K562 (cell line): ENCODE measurements around the gene LANCL3. TPM values are rescaled to one million over a fixed set of nuclear protein-coding genes. Genes with fewer than 3 reads are reported as not detected.

Experiments used
- ATAC-seq: fragments of 200-7000 bp; cut with Tn5 transposase; 3 replicates; pipeline ENCODE4 v1.9.1; 2020; ENCODE audit warnings: moderate library complexity
- BruUV-seq: library from RNA; stranded (reverse); fragments of 400-500 nt; replicated peaks from 2 replicates; lab custom pipeline; 2021; lab: Mats Ljungman, UMichigan
- CTCF ChIA-PET: fragments of 300-600 bp; formaldehyde crosslinking; extraction: SDS; loops from one replicate; lab custom pipeline; 2021; ENCODE audit warnings: low intra/inter-chr PET ratio; lab: Yijun Ruan, JAX
- POLR2A ChIA-PET: fragments of 300-600, 350-650 bp; sonication (Branson Sonifier 250); formaldehyde crosslinking; extraction: SDS; loops from one replicate; lab custom pipeline; 2021; ENCODE audit warnings: antibody characterized with exemption, inconsistent platforms; lab: Yijun Ruan, JAX
- DNase-seq, 4 experiments: peaks; one replicate each; pipeline versions ENCODE4 v3.0.0 to v3.0.0-alpha.2; 2011 to 2018; ENCODE audit warnings: low spot score in 3 of 4, mixed read lengths in 3 of 4; ENCODE audit errors: extremely low read depth in 1 of 4
- FAIRE-seq: peaks from 2 replicates; lab custom pipeline; 2011; peaks lifted over from hg19 to GRCh38; lab: Jason Lieb, UNC
- H2AFZ ChIP-seq: 2 replicates; pipeline ENCODE4 v1.6.0; 2011; ENCODE audit warnings: low read depth, low read length, control low read depth, inconsistent platforms
- H3K27ac ChIP-seq: fragments of 200-600 bp; 3 replicates; pipeline ENCODE4 v1.8.0; 2011; ENCODE audit warnings: low read depth, mild to moderate bottlenecking, control low read depth, inconsistent platforms, low read length, moderate library complexity, mixed read lengths; ENCODE audit errors: extremely low read depth
- H3K27me3 ChIP-seq, 2 experiments: fragments of 300-600 bp in 1 of 2; 2 replicates in 1 of 2; 3 replicates in 1 of 2; pipeline versions ENCODE4 v1.6.0 to v1.8.0; 2011; ENCODE audit warnings: inconsistent platforms in 2 of 2, low read length in 2 of 2, mild to moderate bottlenecking in 1 of 2, mixed read lengths in 1 of 2, moderate library complexity in 1 of 2; ENCODE audit not compliant: control insufficient read depth in 2 of 2, insufficient read depth in 2 of 2
- H3K36me3 ChIP-seq: fragments of 300-600 bp; 3 replicates; pipeline ENCODE4 v1.8.0; 2011; ENCODE audit warnings: mild to moderate bottlenecking, low read length, inconsistent platforms; ENCODE audit not compliant: control insufficient read depth, insufficient read depth
- H3K4me1 ChIP-seq, 2 experiments: fragments of 200-600 bp in 1 of 2; replicated peaks in 1 of 2; 2 replicates in 1 of 2; 3 replicates in 1 of 2; pipeline versions ENCODE4 v1.5.1 to v1.8.0; 2011; ENCODE audit warnings: inconsistent platforms in 2 of 2, low read length in 2 of 2, mild to moderate bottlenecking in 1 of 2, mixed read lengths in 1 of 2, moderate library complexity in 1 of 2; ENCODE audit not compliant: control insufficient read depth in 2 of 2, insufficient read depth in 2 of 2
- H3K4me2 ChIP-seq: 2 replicates; pipeline ENCODE4 v1.6.1; 2011; ENCODE audit warnings: low read length, control low read depth, inconsistent platforms, mixed read lengths; ENCODE audit not compliant: insufficient read depth
- H3K4me3 ChIP-seq: fragments of 200-600 bp; sonication (generic), shearing (Covaris generic); 2 replicates; pipeline ENCODE4 v1.5.1; 2016; ENCODE audit warnings: control low read depth, inconsistent platforms
- H3K79me2 ChIP-seq: fragments of 200-600 bp; 3 replicates; pipeline ENCODE4 v1.8.0; 2011; ENCODE audit warnings: low read length, inconsistent platforms; ENCODE audit not compliant: control insufficient read depth, insufficient read depth
- H3K9ac ChIP-seq, 2 experiments: 2 replicates each; pipeline versions ENCODE4 v1.6.0 to v1.6.1; 2011; ENCODE audit warnings: low read depth in 2 of 2, low read length in 2 of 2, control low read depth in 1 of 2, inconsistent platforms in 1 of 2, mild to moderate bottlenecking in 1 of 2, mixed read lengths in 1 of 2; ENCODE audit not compliant: insufficient read depth in 1 of 2
- H3K9me1 ChIP-seq: one replicate; pipeline ENCODE4 v1.6.0; 2011; ENCODE audit warnings: inconsistent platforms, mild to moderate bottlenecking, low read length, moderate library complexity; ENCODE audit not compliant: control insufficient read depth, insufficient read depth
- H3K9me3 ChIP-seq: replicated peaks from 2 replicates; pipeline ENCODE4 v1.5.1; 2011; ENCODE audit warnings: low read depth, low read length, inconsistent platforms; ENCODE audit not compliant: control insufficient read depth, insufficient read depth
- H4K20me1 ChIP-seq: replicated peaks from 2 replicates; pipeline ENCODE4 v1.6.1; 2011; ENCODE audit warnings: low read length, inconsistent platforms, mixed read lengths; ENCODE audit not compliant: control insufficient read depth, insufficient read depth
- ARID1B ChIP-seq: fragments of 450-650 bp; IDR thresholded peaks from 2 replicates; pipeline ENCODE4 v1.6.1; 2016; ENCODE audit warnings: antibody characterized with exemption, mild to moderate bottlenecking, inconsistent platforms
- CBFA2T2 ChIP-seq: fragments of 450-650 bp; conservative IDR thresholded peaks from 2 replicates; pipeline ENCODE4 v1.6.1; 2017; ENCODE audit warnings: mild to moderate bottlenecking
- CBFA2T3 ChIP-seq: fragments of 450-650 bp; IDR thresholded peaks from 2 replicates; pipeline ENCODE4 v1.6.1; 2017
- WGBS: fragments of 100-300 bp; shearing (Covaris generic); methylation state at CpG from one replicate; pipeline ENCODE4 v1.1.6; 2016; ENCODE audit warnings: low coverage, mixed read lengths; ENCODE audit not compliant: insufficient coverage; ENCODE audit errors: missing lambda C conversion rate; 5-methylcytosine and 5-hydroxymethylcytosine counted together
- in situ Hi-C: fragments of 300-500 bp; cut with MboI; formaldehyde crosslinking; loops from 4 replicates; pipeline ENCODE4 v1.15.0; 2018; ENCODE audit warnings: inconsistent platforms, mixed read lengths
- intact Hi-C: fragments of 100-400 bp; cut with micrococcal nuclease; formaldehyde crosslinking; loops from 2 replicates; pipeline ENCODE4 v1.14.2; 2022
- polyA plus RNA-seq, 8 experiments: library from polyadenylated mRNA; depleted of rRNA in 4 of 8; stranded (reverse) in 5 of 8; unstranded in 3 of 8; fragments of >200 nt; fragmentation: Nextera tagmentation in 2 of 8; fragmentation: Illumina TruSeq in 1 of 8; extraction: Ambion mirVana in 2 of 8; extraction: Trizol in 1 of 8; gene quantifications; 2 replicates each; pipeline versions ENCODE4 v1.2.1 to v1.2.3, GENCODE V29; 2011 to 2014; ENCODE audit warnings: inconsistent platforms in 1 of 8, missing spikeins in 1 of 8
- total RNA-seq, 7 experiments: library from RNA; depleted of rRNA in 6 of 7; stranded (reverse); fragments of >200 nt in 6 of 7; fragmentation: Illumina TruSeq in 2 of 7; extraction: Trizol in 2 of 7; gene quantifications; 2 replicates each; pipeline versions ENCODE4 v1.2.1 to v1.2.3, GENCODE V29; 2011 to 2021; ENCODE audit warnings: low replicate concordance in 1 of 7
- TF ChIP-seq, protein P1 (sequence below): fragments of 450-650 bp; IDR thresholded peaks from 2 replicates; pipeline ENCODE4 v1.6.1; 2017; ENCODE audit warnings: mild to moderate bottlenecking, moderate library complexity
- TF ChIP-seq, protein P2 (sequence below), 2 experiments: fragments of 450-650 bp; IDR thresholded peaks; 2 replicates each; pipeline ENCODE4 v1.6.1; 2016

LANCL3 gene
- total and polyA plus RNA-seq, 9 of the 15 experiments (the other 6 are each of a cell fraction or from before 2014, with no cell fraction given): 0.41 to 1.5 (median 0.58) TPM

DNA sequence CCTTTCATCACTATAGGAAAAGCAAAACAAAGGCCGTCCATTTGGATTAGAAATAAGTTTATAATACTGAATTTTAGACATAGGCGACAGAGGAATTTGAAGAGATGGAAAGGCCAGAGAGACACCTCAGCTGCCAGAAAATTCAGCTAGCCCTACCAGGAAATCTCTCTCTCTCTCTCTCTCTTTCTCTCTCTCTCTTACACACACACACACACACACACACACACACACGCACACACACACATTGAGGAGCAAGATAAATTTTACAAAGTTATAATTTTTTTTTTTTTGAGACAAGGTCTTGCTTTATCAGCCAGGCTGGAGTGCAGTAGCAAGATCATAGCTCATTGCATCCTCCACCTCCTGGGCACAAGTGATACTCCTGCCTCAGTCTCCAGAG lies 115.5 kb downstream of the LANCL3 start:
- no peak for FAIRE-seq
- Histone ChIP-seq H3K27me3 (no peaks in the 10 kb centered on the region), H4K20me1 (no peaks in the 10 kb centered on the region), H3K9me3 (no peaks in the 10 kb centered on the region), H3K9ac (peak overlapping the region in 1 of 2 experiments; percentile 80; a peak in 2 of 4 replicates), H3K4me1 (peaks cover 10 to 27% of the 10 kb centered on the region in 2 experiments; a peak in 4 of 5 replicates), H3K27ac (peak overlapping the region; percentile 90), H3K9me1 (no peaks in the 10 kb centered on the region), H3K36me3 (no peaks in the 10 kb centered on the region; the same call in 2 of the 3 replicates), H3K4me3 (peak overlapping the region; percentile 54), H3K79me2 (peaks cover 57% of the 10 kb centered on the region), H3K4me2 (peak overlapping the region; percentile 86), H2AFZ (no peak overlapping the region)
- CTCF ChIA-PET: no interaction called here
- in situ Hi-C loops: no loop called here
- intact Hi-C loops: loop anchor here (5.0 kb wide), 1 partner anchor 115 kb away; the partner anchor contains the start of gene LANCL3
- ATAC-seq: 0 out of 3 replicates have a peak, but pooled peaks have one; percentile 4
- BruUV-seq: no TSS peak
- WGBS: 5% methylated on average over 2 of the region's 3 CpGs
- DNase-seq: no peak
- TF ChIP-seq CBFA2T3: peak; percentile 28
- peak; percentile 33; the same call in 1 of the 2 replicates for TF ChIP-seq ARID1B
- 0 out of 2 replicates have a peak, but pooled peaks have one; percentile 4 for TF ChIP-seq CBFA2T2
- TF ChIP-seq, protein P1, sequence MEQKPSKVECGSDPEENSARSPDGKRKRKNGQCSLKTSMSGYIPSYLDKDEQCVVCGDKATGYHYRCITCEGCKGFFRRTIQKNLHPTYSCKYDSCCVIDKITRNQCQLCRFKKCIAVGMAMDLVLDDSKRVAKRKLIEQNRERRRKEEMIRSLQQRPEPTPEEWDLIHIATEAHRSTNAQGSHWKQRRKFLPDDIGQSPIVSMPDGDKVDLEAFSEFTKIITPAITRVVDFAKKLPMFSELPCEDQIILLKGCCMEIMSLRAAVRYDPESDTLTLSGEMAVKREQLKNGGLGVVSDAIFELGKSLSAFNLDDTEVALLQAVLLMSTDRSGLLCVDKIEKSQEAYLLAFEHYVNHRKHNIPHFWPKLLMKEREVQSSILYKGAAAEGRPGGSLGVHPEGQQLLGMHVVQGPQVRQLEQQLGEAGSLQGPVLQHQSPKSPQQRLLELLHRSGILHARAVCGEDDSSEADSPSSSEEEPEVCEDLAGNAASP: no peak
- TF ChIP-seq, protein P2, sequence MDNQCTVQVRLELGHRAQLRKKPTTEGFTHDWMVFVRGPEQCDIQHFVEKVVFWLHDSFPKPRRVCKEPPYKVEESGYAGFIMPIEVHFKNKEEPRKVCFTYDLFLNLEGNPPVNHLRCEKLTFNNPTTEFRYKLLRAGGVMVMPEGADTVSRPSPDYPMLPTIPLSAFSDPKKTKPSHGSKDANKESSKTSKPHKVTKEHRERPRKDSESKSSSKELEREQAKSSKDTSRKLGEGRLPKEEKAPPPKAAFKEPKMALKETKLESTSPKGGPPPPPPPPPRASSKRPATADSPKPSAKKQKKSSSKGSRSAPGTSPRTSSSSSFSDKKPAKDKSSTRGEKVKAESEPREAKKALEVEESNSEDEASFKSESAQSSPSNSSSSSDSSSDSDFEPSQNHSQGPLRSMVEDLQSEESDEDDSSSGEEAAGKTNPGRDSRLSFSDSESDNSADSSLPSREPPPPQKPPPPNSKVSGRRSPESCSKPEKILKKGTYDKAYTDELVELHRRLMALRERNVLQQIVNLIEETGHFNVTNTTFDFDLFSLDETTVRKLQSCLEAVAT (IDR thresholded peaks at IDR 0.05): 0 out of 4 replicates have a peak, but pooled peaks of 1 of the 2 experiments have one; percentile 18
- POLR2A ChIA-PET: interaction anchor here (0.6 to 1.7 kb wide), 6 partner anchors 15 to 1752 kb away, joined by 3 to 6 read pairs (median 4); no protein-coding TSS in a partner anchor
